ENCODE data around the gene BANF2. TPM values are rescaled to one million over a fixed set of nuclear protein-coding genes. Genes with fewer than 3 reads are reported as not detected.

BANF2 gene
- total RNA-seq, 1 experiment from 2014 or later, result not detected

GRCh38 chr20:17762873-17763557 lies 63.2 kb downstream of the BANF2 start:
- Histone ChIP-seq H3K4me1 (ENCODE audit: control insufficient read depth in 1 of 2, insufficient read depth in 2 of 2, low read length in 2 of 2) (peaks cover 12 to 17% of the 10 kb centered on the region in 2 experiments), H3K4me2 (ENCODE audit: low read length) (peak overlapping the region; percentile 37), H3K9me3 (ENCODE audit: control insufficient read depth in 1 of 2, insufficient read depth in 1 of 2, low read depth in 1 of 2, low read length in 2 of 2) (no peaks in the 10 kb centered on the region), H4K20me1 (ENCODE audit: insufficient read depth) (no peaks in the 10 kb centered on the region), H3K36me3 (ENCODE audit: control insufficient read depth in 1 of 2, insufficient read depth in 2 of 2, low read length in 2 of 2) (no peaks in the 10 kb centered on the region), H3K9ac (ENCODE audit: low read length) (no peak overlapping the region), H3K27ac (ENCODE audit: low read depth, low read length) (0 out of 2 replicates have a peak overlapping the region, but pooled peaks have one; percentile 10), H3K9me2 (ENCODE audit: insufficient read depth) (no peaks in the 10 kb centered on the region), H3K27me3 (ENCODE audit: insufficient read depth, low read length) (no peaks in the 10 kb centered on the region), H3K79me2 (ENCODE audit: insufficient read depth, low read length) (no peaks in the 10 kb centered on the region), H3K4me3 (replicated peaks in 1 of 2; ENCODE audit: low read depth in 1 of 2, low read length in 2 of 2) (no peak overlapping the region), H2AFZ (ENCODE audit: low read depth, low read length, poor library complexity, severe bottlenecking) (no peak overlapping the region)
- intact Hi-C loops (cut with micrococcal nuclease), result no loop called here
- BruUV-seq (replicated peaks), result no TSS peak
- DNase-seq (ENCODE audit: low read depth, low spot score), result no peak
- ChIA-PET CTCF (no interaction called here), RAD21 (ENCODE audit: low non-redundant PET in 1 of 2, low total read pairs in 2 of 2, uncharacterized antibody in 2 of 2, unreplicated experiment in 2 of 2) (no interaction called here), POLR2A (no interaction called here)
- no peak for ATAC-seq
- TF ChIP-seq CBX3 (IDR thresholded peaks at IDR 0.05; ENCODE audit: low read depth) (no peak), SP1 (IDR thresholded peaks at IDR 0.05; ENCODE audit: low read depth) (peak; percentile 33; the same call in 1 of the 2 replicates), EZH2 (IDR thresholded peaks at IDR 0.05) (no peak), ZFX (IDR thresholded peaks at IDR 0.05) (no peak), ZNF274 (IDR thresholded peaks at IDR 0.05; ENCODE audit: low read depth, low read length) (no peak)

GRCh38 chr20:17765017-17765416 lies 65.3 kb downstream of the BANF2 start:
- Histone ChIP-seq H3K27me3 (ENCODE audit: insufficient read depth, low read length) (no peaks in the 10 kb centered on the region), H3K36me3 (ENCODE audit: control insufficient read depth in 1 of 2, insufficient read depth in 2 of 2, low read length in 2 of 2) (no peaks in the 10 kb centered on the region), H3K4me2 (ENCODE audit: low read length) (no peak overlapping the region), H3K4me1 (ENCODE audit: control insufficient read depth in 1 of 2, insufficient read depth in 2 of 2, low read length in 2 of 2) (peaks cover 12 to 17% of the 10 kb centered on the region in 2 experiments), H3K27ac (ENCODE audit: low read depth, low read length) (no peak overlapping the region), H3K9me2 (ENCODE audit: insufficient read depth) (no peaks in the 10 kb centered on the region), H3K79me2 (ENCODE audit: insufficient read depth, low read length) (no peaks in the 10 kb centered on the region), H3K4me3 (replicated peaks in 1 of 2; ENCODE audit: low read depth in 1 of 2, low read length in 2 of 2) (no peak overlapping the region), H4K20me1 (ENCODE audit: insufficient read depth) (no peaks in the 10 kb centered on the region), H3K9ac (ENCODE audit: low read length) (no peak overlapping the region), H3K9me3 (ENCODE audit: control insufficient read depth in 1 of 2, insufficient read depth in 1 of 2, low read depth in 1 of 2, low read length in 2 of 2) (no peaks in the 10 kb centered on the region), H2AFZ (ENCODE audit: low read depth, low read length, poor library complexity, severe bottlenecking) (no peak overlapping the region)
- intact Hi-C loops (cut with micrococcal nuclease), result no loop called here
- BruUV-seq (replicated peaks), result no TSS peak
- ChIA-PET POLR2A (no interaction called here), RAD21 (ENCODE audit: low non-redundant PET in 1 of 2, low total read pairs in 2 of 2, uncharacterized antibody in 2 of 2, unreplicated experiment in 2 of 2) (no interaction called here), CTCF (no interaction called here)
- no peak for TF ChIP-seq SIN3A (IDR thresholded peaks at IDR 0.05; ENCODE audit: low read depth)
- no peak for TF ChIP-seq YY1 (IDR thresholded peaks at IDR 0.05; ENCODE audit: extremely low read depth, insufficient replicate concordance, low read depth, low read length)
- TF ChIP-seq EGR1 (IDR thresholded peaks at IDR 0.05; ENCODE audit: low read depth), result no peak
- no peak for TF ChIP-seq TCF7L2 (IDR thresholded peaks at IDR 0.05; ENCODE audit: borderline replicate concordance, extremely low read depth, insufficient read depth, insufficient read length)
- no peak for TF ChIP-seq CBX3 (IDR thresholded peaks at IDR 0.05; ENCODE audit: low read depth)
- TF ChIP-seq MAX (IDR thresholded peaks at IDR 0.05), result no peak
- no peak for TF ChIP-seq ELF1 (IDR thresholded peaks at IDR 0.05; ENCODE audit: borderline replicate concordance, low read depth)
- TF ChIP-seq SRF (IDR thresholded peaks at IDR 0.05; ENCODE audit: low read depth), result no peak
- no peak for TF ChIP-seq ATF3 (IDR thresholded peaks at IDR 0.05)
- no peak for TF ChIP-seq ZFX (IDR thresholded peaks at IDR 0.05)
- no peak for TF ChIP-seq CTCF (IDR thresholded peaks at IDR 0.05 in 2 of 3, conservative IDR thresholded peaks at IDR 0.05 in 1 of 3; ENCODE audit: borderline replicate concordance in 1 of 3, insufficient read depth in 1 of 3, low read depth in 2 of 3, low read length in 2 of 3)
- no peak for TF ChIP-seq RAD21 (IDR thresholded peaks at IDR 0.05; ENCODE audit: low read depth)
- no peak for TF ChIP-seq EZH2phosphoT487 (IDR thresholded peaks at IDR 0.05; ENCODE audit: borderline replicate concordance)
- no peak for TF ChIP-seq CEBPB (IDR thresholded peaks at IDR 0.05; ENCODE audit: low read depth)
- no peak for DNase-seq (ENCODE audit: low read depth, low spot score)
- no peak for ATAC-seq

Measured in HCT116 (cell line).